NCI-H526 treated with DMSO at 0.1 percent for 48 hours (cell line): ENCODE data around the gene DCUN1D1.
"Not testable (repeated sequence)": the region's sequence is repeated elsewhere in the genome, so short reads cannot be mapped to it uniquely, and the experiment has no call there.

Experiments used
- DNase-seq: peaks from one replicate; lab custom pipeline; 2025; lab: John Stamatoyannopoulos, UW

Gene DCUN1D1

GRCh38 chr3:182980204-182981037 lies at the start of gene DCUN1D1:
DCUN1D1 (minus strand) TSS chr3:182980538; CDS start chr3:182980489, 49 bp downstream.
- peak; percentile 71 for DNase-seq

- DNase-seq: no peak
These were observed 48.1 kb upstream of the DCUN1D1 start for GRCh38 chr3:183028416-183028815.

- DNase-seq: no peak
These were observed 46.9 kb upstream of the DCUN1D1 start for GRCh38 chr3:183027276-183027675.

GRCh38 chr3:183022936-183023516 lies 42.7 kb upstream of the DCUN1D1 start:
- no peak for DNase-seq

- DNase-seq: no peak
These were observed 38.3 kb upstream of the DCUN1D1 start for GRCh38 chr3:183018421-183019192.

- DNase-seq: no peak
These were observed 34.8 kb upstream of the DCUN1D1 start for GRCh38 chr3:183015185-183015584.

- no peak for DNase-seq
These were observed 33.5 kb upstream of the DCUN1D1 start for GRCh38 chr3:183013856-183014255.

GRCh38 chr3:183013074-183013473 lies 32.7 kb upstream of the DCUN1D1 start:
- no peak for DNase-seq

GRCh38 chr3:183008800-183009199 lies 28.5 kb upstream of the DCUN1D1 start:
- DNase-seq: no peak

- DNase-seq: no peak
These were observed 28.0 kb upstream of the DCUN1D1 start for GRCh38 chr3:183008303-183008702.

- DNase-seq: no peak
These were observed 26.2 kb upstream of the DCUN1D1 start for GRCh38 chr3:183006396-183007002.

GRCh38 chr3:182999767-183000166 lies 19.4 kb upstream of the DCUN1D1 start:
- no peak for DNase-seq

GRCh38 chr3:182993486-182994201 lies 13.3 kb upstream of the DCUN1D1 start:
- not testable (repeated sequence) for DNase-seq

- no peak for DNase-seq
These were observed 9.2 kb upstream of the DCUN1D1 start for GRCh38 chr3:182989566-182989965.

- DNase-seq: no peak
These were observed 5.7 kb upstream of the DCUN1D1 start for GRCh38 chr3:182986021-182986420.

- no peak for DNase-seq
These were observed 3.5 kb upstream of the DCUN1D1 start for GRCh38 chr3:182983876-182984275.

- no peak for DNase-seq
These were observed 671 bp upstream of the DCUN1D1 start for GRCh38 chr3:182981038-182981380.

GRCh38 chr3:182979674-182980191 lies 605 bp downstream of the DCUN1D1 start:
- peak; percentile 48 for DNase-seq

- DNase-seq: peak; percentile 48
These were observed 1.1 kb downstream of the DCUN1D1 start for GRCh38 chr3:182979103-182979673.

GRCh38 chr3:182978387-182978786 lies 2.0 kb downstream of the DCUN1D1 start:
- no peak for DNase-seq

GRCh38 chr3:182973047-182973446 lies 7.3 kb downstream of the DCUN1D1 start:
- DNase-seq: no peak
